ENCODE measurements around the gene NRXN2.

Gene NRXN2

GRCh38 chr11:64763526-64764039, 40.6 kb upstream of the NRXN2 start:
- Histone ChIP-seq H3K79me2 (ENCODE audit: insufficient read depth, low read length) (no peaks in the 10 kb centered on the region), H3K4me3 (ENCODE audit: low read depth, low read length, poor library complexity, severe bottlenecking) (no peak overlapping the region), H3K9me3 (ENCODE audit: low read length) (no peaks in the 10 kb centered on the region), H3F3A (ENCODE audit: insufficient read depth, low read length) (0 out of 2 replicates have a peak, but pooled peaks cover 6% of the 10 kb centered on the region), H3K27ac (ENCODE audit: low read depth, low read length, poor library complexity, severe bottlenecking) (peak overlapping the region; percentile 61), H4K20me1 (ENCODE audit: insufficient read depth, low read length) (no peaks in the 10 kb centered on the region), H3K27me3 (ENCODE audit: insufficient read depth, low read length) (no peaks in the 10 kb centered on the region), H3K4me1 (ENCODE audit: insufficient read depth, low read length, severe bottlenecking) (peaks cover 29% of the 10 kb centered on the region), H3K9me2 (ENCODE audit: low read depth, low read length) (no peaks in the 10 kb centered on the region), H3K4me2 (ENCODE audit: low read length) (no peak overlapping the region), H2AFZ (ENCODE audit: low read length) (no peak overlapping the region), H3K9ac (ENCODE audit: low read length) (no peak overlapping the region; the same call in 1 of the 2 replicates), H3K36me3 (ENCODE audit: insufficient read depth, low read length) (peaks cover 63% of the 10 kb centered on the region)
- TF ChIP-seq EZH2 (IDR thresholded peaks at IDR 0.05; ENCODE audit: borderline replicate concordance, low read length) (no peak), CTCF (IDR thresholded peaks at IDR 0.05; ENCODE audit: low read length) (no peak)

- Histone ChIP-seq H3K36me3 (ENCODE audit: insufficient read depth, low read length) (peaks cover 56% of the 10 kb centered on the region), H3K4me3 (ENCODE audit: low read depth, low read length, poor library complexity, severe bottlenecking) (no peak overlapping the region), H3K9me3 (ENCODE audit: low read length) (no peaks in the 10 kb centered on the region), H3K79me2 (ENCODE audit: insufficient read depth, low read length) (no peaks in the 10 kb centered on the region), H3K27me3 (ENCODE audit: insufficient read depth, low read length) (no peaks in the 10 kb centered on the region), H3K9ac (ENCODE audit: low read length) (no peak overlapping the region; the same call in 1 of the 2 replicates), H2AFZ (ENCODE audit: low read length) (no peak overlapping the region), H4K20me1 (ENCODE audit: insufficient read depth, low read length) (no peaks in the 10 kb centered on the region), H3K9me2 (ENCODE audit: low read depth, low read length) (no peaks in the 10 kb centered on the region), H3K4me1 (ENCODE audit: insufficient read depth, low read length, severe bottlenecking) (peaks cover 29% of the 10 kb centered on the region), H3K4me2 (ENCODE audit: low read length) (no peak overlapping the region), H3K27ac (ENCODE audit: low read depth, low read length, poor library complexity, severe bottlenecking) (peak overlapping the region; percentile 61), H3F3A (ENCODE audit: insufficient read depth, low read length) (0 out of 2 replicates have a peak, but pooled peaks cover 6% of the 10 kb centered on the region)
- TF ChIP-seq CTCF (IDR thresholded peaks at IDR 0.05; ENCODE audit: low read length): no peak
- TF ChIP-seq EZH2 (IDR thresholded peaks at IDR 0.05; ENCODE audit: borderline replicate concordance, low read length): no peak
Measured at GRCh38 chr11:64762674-64763525, 39.9 kb upstream of the NRXN2 start.

- Histone ChIP-seq H3K36me3 (ENCODE audit: insufficient read depth, low read length) (peaks cover 50% of the 10 kb centered on the region), H3K27me3 (ENCODE audit: insufficient read depth, low read length) (no peaks in the 10 kb centered on the region; the same call in 1 of the 2 replicates), H3K79me2 (ENCODE audit: insufficient read depth, low read length) (no peaks in the 10 kb centered on the region), H3K4me2 (ENCODE audit: low read length) (no peak overlapping the region), H2AFZ (ENCODE audit: low read length) (no peak overlapping the region), H3K4me1 (ENCODE audit: insufficient read depth, low read length, severe bottlenecking) (peaks cover 29% of the 10 kb centered on the region), H4K20me1 (ENCODE audit: insufficient read depth, low read length) (no peaks in the 10 kb centered on the region), H3K9me2 (ENCODE audit: low read depth, low read length) (no peaks in the 10 kb centered on the region), H3K27ac (ENCODE audit: low read depth, low read length, poor library complexity, severe bottlenecking) (peak overlapping the region; percentile 61), H3K9me3 (ENCODE audit: low read length) (no peaks in the 10 kb centered on the region), H3K4me3 (ENCODE audit: low read depth, low read length, poor library complexity, severe bottlenecking) (no peak overlapping the region), H3F3A (ENCODE audit: insufficient read depth, low read length) (0 out of 2 replicates have a peak, but pooled peaks cover 6% of the 10 kb centered on the region), H3K9ac (ENCODE audit: low read length) (no peak overlapping the region)
- no peak for TF ChIP-seq EZH2 (IDR thresholded peaks at IDR 0.05; ENCODE audit: borderline replicate concordance, low read length)
- TF ChIP-seq CTCF (IDR thresholded peaks at IDR 0.05; ENCODE audit: low read length): no peak
Measured at GRCh38 chr11:64762277-64762673, 39.3 kb upstream of the NRXN2 start.
